ENCODE measurements around the gene DNER. TPM values are rescaled to one million over a fixed set of nuclear protein-coding genes. Genes with fewer than 3 reads are reported as not detected.

The DNER gene
- total RNA-seq, 1 donor from 2014 or later = 1.2 TPM

DNA sequence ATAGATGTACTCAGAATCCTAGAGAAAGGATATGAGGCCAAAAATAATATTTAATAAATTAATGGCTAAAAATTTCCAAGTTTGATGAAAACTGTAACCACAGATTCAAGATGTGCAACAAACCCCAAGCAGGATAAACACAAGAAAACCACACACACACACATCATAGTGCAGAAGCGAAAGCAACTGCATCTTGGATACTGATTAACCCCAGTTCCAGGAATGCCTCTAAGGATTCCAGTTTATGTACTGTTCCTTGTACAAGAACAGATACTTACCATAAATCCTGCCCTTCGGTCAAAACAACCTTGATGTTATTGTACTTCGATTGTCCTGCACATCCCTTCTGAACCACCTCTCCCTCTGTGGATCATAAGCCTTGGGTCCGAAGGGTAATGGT lies 320.4 kb downstream of the DNER start:
- Histone ChIP-seq H3K36me3 (no peaks in the 10 kb centered on the region), H3K27me3 (ENCODE audit: low read depth) (no peaks in the 10 kb centered on the region), H3K4me1 (peaks cover 11% of the 10 kb centered on the region), H3K4me3 (no peak overlapping the region), H3K27ac (no peak overlapping the region), H3K9me3 (peaks cover 5% of the 10 kb centered on the region)
- DNase-seq (no peak), ATAC-seq (no peak)
- TF ChIP-seq, protein P1, sequence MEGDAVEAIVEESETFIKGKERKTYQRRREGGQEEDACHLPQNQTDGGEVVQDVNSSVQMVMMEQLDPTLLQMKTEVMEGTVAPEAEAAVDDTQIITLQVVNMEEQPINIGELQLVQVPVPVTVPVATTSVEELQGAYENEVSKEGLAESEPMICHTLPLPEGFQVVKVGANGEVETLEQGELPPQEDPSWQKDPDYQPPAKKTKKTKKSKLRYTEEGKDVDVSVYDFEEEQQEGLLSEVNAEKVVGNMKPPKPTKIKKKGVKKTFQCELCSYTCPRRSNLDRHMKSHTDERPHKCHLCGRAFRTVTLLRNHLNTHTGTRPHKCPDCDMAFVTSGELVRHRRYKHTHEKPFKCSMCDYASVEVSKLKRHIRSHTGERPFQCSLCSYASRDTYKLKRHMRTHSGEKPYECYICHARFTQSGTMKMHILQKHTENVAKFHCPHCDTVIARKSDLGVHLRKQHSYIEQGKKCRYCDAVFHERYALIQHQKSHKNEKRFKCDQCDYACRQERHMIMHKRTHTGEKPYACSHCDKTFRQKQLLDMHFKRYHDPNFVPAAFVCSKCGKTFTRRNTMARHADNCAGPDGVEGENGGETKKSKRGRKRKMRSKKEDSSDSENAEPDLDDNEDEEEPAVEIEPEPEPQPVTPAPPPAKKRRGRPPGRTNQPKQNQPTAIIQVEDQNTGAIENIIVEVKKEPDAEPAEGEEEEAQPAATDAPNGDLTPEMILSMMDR (IDR thresholded peaks at IDR 0.05) = no peak
- intact Hi-C loops (cut with DNase I) = no loop called here

DNA sequence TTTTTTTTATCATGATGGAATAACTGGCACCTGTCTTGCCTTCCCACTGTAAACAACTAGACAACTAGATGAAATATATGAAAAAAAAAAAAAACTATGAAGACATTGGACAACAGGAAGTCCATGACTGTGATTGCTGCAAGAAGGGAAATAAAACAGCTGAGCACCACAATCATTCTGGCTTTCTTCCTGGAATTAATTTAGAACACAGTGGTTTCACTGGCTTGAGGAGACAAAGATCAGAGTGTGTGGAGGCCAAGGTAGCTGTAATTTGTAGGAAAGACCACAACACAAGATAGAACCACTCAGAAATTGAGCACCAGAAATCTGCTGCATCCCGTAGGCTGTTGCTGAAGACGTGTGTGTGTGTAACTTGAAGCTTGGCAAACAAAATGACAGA lies 322.2 kb downstream of the DNER start:
- peak; percentile 33 to 55 for ATAC-seq

DNA sequence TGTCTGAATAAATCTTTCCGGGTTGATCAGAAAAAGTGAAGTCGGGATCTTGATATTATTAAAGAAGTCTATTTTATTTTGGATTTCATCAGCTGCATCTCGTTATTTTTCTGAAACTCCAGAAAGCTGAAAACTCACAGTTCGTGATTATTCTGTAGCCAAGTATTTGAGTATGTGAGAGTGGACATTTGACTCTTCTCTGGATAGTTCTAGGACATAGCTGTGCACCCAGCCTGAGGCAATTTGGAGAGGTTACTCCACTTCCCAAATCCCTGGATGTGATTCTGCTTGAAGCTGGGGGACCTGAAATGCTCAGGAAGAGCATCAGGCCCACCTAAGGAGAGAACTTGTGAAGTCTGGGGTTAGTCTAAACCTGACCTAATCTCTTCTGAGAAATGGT lies 325.6 kb downstream of the DNER start:
- Histone ChIP-seq H3K27ac (no peak overlapping the region), H3K4me3 (no peak overlapping the region), H3K36me3 (no peaks in the 10 kb centered on the region), H3K9me3 (peaks cover 11% of the 10 kb centered on the region), H3K27me3 (ENCODE audit: low read depth) (no peaks in the 10 kb centered on the region), H3K4me1 (peaks cover 11% of the 10 kb centered on the region)
- intact Hi-C loops (cut with DNase I) = no loop called here
- TF ChIP-seq, protein P1 (IDR thresholded peaks at IDR 0.05) = no peak
- peak in 1 of 2 donors; percentile 38 for ATAC-seq
- DNase-seq = no peak

More for the DNA sequence above, 322.2 kb downstream of the DNER start:
- Histone ChIP-seq H3K9me3 (peaks cover 5% of the 10 kb centered on the region), H3K27ac (peak overlapping the region; percentile 9), H3K4me1 (peaks cover 11% of the 10 kb centered on the region), H3K27me3 (ENCODE audit: low read depth) (no peaks in the 10 kb centered on the region), H3K36me3 (no peaks in the 10 kb centered on the region), H3K4me3 (no peak overlapping the region)
- TF ChIP-seq, protein P1 (IDR thresholded peaks at IDR 0.05) = no peak
- DNase-seq = no peak
- intact Hi-C loops (cut with DNase I) = no loop called here

DNA sequence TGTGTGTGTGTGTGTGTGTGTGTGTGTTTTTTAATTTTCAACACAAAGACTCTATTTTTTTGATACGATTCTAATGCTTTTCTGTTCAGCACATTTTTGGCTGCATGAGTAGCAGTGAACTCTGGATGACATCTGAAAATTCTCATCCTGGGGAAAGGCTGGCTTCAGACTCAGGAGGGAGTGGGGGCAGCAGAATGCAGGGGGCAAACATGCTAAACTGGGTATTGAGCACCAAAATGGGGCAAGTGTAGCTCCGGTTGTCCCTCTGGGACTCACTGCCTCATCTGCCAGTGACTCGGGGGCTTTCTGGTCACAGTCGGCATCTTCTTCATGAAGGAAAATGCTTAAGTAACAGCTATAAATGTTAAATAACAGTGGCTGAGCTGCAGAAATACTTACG lies 326.5 kb downstream of the DNER start:
- Histone ChIP-seq H3K27ac (peak overlapping the region; percentile 33), H3K9me3 (peaks cover 6% of the 10 kb centered on the region), H3K36me3 (no peaks in the 10 kb centered on the region), H3K27me3 (ENCODE audit: low read depth) (no peaks in the 10 kb centered on the region), H3K4me1 (peaks cover 11% of the 10 kb centered on the region), H3K4me3 (no peak overlapping the region)
- DNase-seq (no peak), ATAC-seq (no peak)
- intact Hi-C loops (cut with DNase I) = no loop called here
- TF ChIP-seq, protein P1 (IDR thresholded peaks at IDR 0.05) = no peak

DNA sequence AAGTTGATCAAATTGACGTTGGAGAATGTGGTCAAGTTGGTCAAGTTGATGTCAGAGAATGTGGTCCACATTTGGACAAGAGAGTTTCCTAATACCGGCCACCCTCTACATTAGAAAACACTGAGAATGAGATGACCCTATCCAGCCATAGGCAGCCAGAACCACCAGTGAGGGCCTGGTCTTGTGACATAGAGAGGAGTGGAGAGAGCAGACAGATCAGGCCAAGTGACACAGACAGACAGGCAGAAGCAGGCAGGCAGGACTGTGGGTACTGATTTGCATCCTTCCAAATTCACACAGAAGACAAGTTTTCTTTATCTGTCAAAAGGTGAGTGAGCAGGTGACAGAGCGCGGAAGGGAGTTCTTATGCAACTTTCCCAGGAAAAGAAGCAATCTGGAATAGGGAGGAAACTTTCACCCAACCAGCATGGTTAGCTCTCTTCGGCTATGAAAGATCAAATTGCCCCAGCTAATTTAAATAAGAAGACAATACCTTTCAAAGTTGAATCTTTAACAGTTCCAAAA lies 334.2 kb downstream of the DNER start:
- intact Hi-C loops (cut with DNase I) = no loop called here
- DNase-seq (no peak), ATAC-seq (no peak)
- Histone ChIP-seq H3K27me3 (ENCODE audit: low read depth) (no peaks in the 10 kb centered on the region), H3K4me1 (no peaks in the 10 kb centered on the region), H3K27ac (no peak overlapping the region), H3K9me3 (no peaks in the 10 kb centered on the region), H3K4me3 (no peak overlapping the region), H3K36me3 (no peaks in the 10 kb centered on the region)
- TF ChIP-seq, protein P1 (IDR thresholded peaks at IDR 0.05) = no peak
